GM10847 (cell line): Measurements from ENCODE around the gene PITPNB.

Source experiments
- POLR2A ChIP-seq: IDR thresholded peaks from 2 replicates; pipeline ENCODE4 v1.6.1; 2011; ENCODE audit not compliant: insufficient read length; ENCODE audit errors: extremely low read depth

The PITPNB gene

GRCh38 chr22:27875951-27876350 is 43.1 kb downstream of the PITPNB start:
- TF ChIP-seq POLR2A, result no peak

- TF ChIP-seq POLR2A, result no peak
These were observed 44.3 kb downstream of the PITPNB start for GRCh38 chr22:27874764-27875163.

- TF ChIP-seq POLR2A, result no peak
These were observed 44.9 kb downstream of the PITPNB start for GRCh38 chr22:27874185-27874584.

- TF ChIP-seq POLR2A, result no peak
These were observed 45.6 kb downstream of the PITPNB start for GRCh38 chr22:27873472-27873871.

GRCh38 chr22:27872488-27872887 is 46.6 kb downstream of the PITPNB start:
- TF ChIP-seq POLR2A, result no peak

- no peak for TF ChIP-seq POLR2A
These were observed 47.6 kb downstream of the PITPNB start for GRCh38 chr22:27871306-27872014.

GRCh38 chr22:27870234-27871191 is 48.5 kb downstream of the PITPNB start:
- no peak for TF ChIP-seq POLR2A

GRCh38 chr22:27868732-27869282 is 50.2 kb downstream of the PITPNB start:
- TF ChIP-seq POLR2A, result no peak

GRCh38 chr22:27867953-27868731 is 50.9 kb downstream of the PITPNB start:
- no peak for TF ChIP-seq POLR2A

- TF ChIP-seq POLR2A, result no peak
These were observed 51.7 kb downstream of the PITPNB start for GRCh38 chr22:27867085-27867952.

GRCh38 chr22:27866135-27867084 is 52.6 kb downstream of the PITPNB start:
- no peak for TF ChIP-seq POLR2A

- no peak for TF ChIP-seq POLR2A
These were observed 53.6 kb downstream of the PITPNB start for GRCh38 chr22:27865496-27865895.

GRCh38 chr22:27863556-27863955 is 55.5 kb downstream of the PITPNB start:
- no peak for TF ChIP-seq POLR2A
